Astrocyte of the hippocampus (primary cell): Measurements from ENCODE around the gene A1CF.
"Not testable (repeated sequence)": the region's sequence is repeated elsewhere in the genome, so short reads cannot be mapped to it uniquely, and the experiment has no call there.

ENCODE experiments used
- DNase-seq: peaks from one replicate; pipeline ENCODE4 v3.0.0; 2011; ENCODE audit warnings: low read depth, low spot score

The A1CF gene

GRCh38 chr10:50885097-50885859, at the start of gene A1CF:
Gene A1CF, minus strand, starts transcription at chr10:50885627. Its CDS starts 25,687 bp downstream, at chr10:50859940.
- no peak for DNase-seq

GRCh38 chr10:50931948-50932431, 46.6 kb upstream of the A1CF start:
- DNase-seq = no peak

- DNase-seq = no peak
Observed at GRCh38 chr10:50929670-50930069, 44.2 kb upstream of the A1CF start.

- no peak for DNase-seq
Observed at GRCh38 chr10:50928190-50928552, 42.7 kb upstream of the A1CF start.

DNA sequence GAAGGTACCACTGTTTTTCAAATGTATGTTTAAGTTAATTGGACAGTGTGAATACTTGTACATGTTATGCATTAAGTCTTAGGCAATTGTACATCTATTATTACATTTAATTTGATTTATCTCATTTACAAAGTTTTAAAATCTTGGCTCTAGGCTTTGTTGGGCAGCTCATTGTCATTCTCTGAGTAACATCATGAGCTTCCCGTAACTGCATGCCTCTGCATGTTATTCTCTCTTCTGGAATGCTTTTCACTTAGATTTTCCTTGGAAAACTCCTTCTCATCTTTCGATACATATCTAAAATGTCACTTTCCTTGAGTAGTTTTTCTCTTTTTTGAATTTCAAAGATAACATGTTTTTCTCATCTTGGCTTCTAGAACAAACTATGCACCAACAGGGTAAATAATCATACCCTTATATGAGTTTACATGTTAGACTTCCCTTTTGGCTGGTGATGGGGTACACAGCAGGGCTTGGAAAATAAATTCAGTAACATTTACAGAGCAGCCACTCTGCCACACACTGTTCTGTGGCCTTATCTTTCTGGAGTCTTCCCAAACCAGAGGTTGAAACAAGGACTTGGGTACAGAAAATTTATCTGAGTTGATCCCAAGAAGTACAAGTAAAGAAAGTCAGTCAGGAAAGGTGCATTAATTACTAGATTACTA, 42.2 kb upstream of the A1CF start:
- no peak for DNase-seq

DNA sequence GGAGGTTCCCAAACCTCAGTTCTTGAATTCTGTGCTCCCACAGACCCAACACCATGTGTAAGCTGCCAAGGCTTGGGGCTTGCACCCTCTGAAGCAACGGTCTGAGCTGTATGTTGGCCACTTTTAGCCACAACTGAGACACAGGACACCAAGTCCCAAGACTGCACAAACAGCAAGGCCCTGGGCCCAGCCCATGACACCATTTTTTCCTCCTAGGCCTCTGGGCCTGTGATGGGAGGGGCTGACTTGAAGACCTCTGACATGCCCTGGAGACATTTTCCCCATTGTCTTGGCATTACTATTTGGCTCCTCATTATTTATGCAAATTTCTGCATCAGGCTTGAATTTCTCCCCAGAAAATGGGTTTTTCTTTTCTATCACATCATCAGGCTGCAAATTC, 38.0 kb upstream of the A1CF start:
- DNase-seq = not testable (repeated sequence)

- DNase-seq = no peak
Observed at GRCh38 chr10:50919010-50919409, 33.6 kb upstream of the A1CF start.

GRCh38 chr10:50918529-50918928, 33.1 kb upstream of the A1CF start:
- no peak for DNase-seq

- peak; percentile 35 for DNase-seq
Observed at GRCh38 chr10:50917486-50917885, 32.1 kb upstream of the A1CF start.

DNA sequence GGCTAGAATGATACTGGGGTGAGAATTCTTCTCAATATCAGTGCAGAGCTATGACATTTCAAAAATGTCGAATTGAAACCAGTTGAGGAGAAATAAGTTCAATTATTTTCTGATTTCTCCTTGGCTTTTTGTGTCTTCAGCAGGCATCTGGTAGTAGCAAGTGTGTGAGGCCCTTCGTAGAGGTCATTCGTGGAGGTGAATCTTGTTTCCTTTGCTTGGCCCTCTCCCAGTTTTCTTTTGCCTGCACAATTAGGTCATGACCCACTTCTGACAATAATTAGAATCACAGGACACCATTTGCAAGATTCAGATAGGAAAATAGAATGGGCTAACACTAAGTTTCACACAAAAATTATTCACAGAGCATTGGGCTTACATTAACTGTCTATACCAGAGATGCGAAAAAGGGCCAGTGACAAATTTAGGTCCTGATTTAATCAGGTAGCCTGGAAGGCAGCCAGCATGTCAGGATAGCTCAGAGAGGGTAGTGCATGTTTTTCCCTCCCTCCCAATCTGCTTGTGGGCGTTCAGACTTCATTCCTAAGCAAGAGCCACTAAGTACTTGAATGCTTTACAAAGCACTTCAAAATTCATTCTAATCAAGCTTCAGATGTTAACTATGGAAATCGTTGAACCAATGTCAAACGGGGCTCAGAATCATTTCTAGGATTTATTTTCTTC, 24.0 kb upstream of the A1CF start:
- no peak for DNase-seq

DNA sequence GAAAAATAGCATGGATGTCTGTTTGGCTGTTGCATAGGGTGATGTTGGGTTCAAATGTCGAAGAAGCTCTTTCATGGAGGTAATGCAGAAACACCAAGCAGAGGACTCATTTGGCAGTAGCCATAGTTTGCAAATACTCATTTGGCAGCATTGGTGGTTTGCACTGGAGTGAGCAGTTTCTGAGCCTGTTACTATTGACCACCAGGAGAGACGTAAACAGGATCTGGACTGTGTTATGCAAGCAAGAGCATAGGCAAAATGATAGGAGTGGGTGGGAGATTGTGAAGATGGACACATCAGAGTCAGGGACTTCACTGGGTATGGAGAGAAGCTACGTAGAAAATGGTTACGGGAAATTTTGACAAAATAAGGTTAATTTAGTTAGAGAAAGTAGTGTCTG, 22.9 kb upstream of the A1CF start:
- DNase-seq = no peak

- not testable (repeated sequence) for DNase-seq
Observed at GRCh38 chr10:50905797-50906196, 20.4 kb upstream of the A1CF start.

DNA sequence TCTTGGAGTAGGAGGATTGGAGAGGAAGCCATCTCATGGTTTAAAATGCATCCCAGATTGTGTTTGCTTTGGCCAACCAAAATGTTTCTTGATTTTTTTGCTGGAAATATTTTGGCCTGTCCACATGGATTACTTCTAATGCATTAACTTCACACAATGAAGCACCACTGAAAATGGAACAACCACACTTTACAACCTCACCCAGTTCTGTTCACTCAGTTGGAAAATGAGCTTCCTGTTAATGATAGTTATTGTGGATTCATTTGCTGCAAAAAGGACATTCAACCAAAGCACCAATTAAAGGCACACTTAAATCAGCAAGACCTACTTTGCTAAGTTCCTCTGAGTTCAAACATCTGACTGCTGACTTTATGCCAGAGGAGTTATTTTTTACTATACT, 11.3 kb upstream of the A1CF start:
- peak; percentile 5 for DNase-seq

- DNase-seq = no peak
Observed at GRCh38 chr10:50894312-50894711, 8.9 kb upstream of the A1CF start.

DNA sequence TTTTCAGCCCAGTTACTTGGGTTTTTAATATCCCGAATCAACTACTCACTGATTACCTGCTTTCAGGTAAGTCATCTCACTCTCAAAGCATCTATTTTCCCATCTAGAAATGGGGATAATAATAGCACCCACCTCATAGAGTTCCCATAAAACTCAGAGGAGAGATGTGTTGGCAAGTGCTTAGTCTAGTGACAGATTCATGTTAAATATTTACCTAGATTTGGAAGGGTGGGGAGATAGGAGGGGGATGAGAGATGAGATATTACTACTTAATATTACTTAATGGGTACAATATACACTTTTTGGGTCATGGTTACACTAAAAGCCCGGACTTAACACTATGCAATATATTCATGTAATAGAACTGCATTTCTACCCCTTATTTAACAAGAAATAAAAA, 7.0 kb upstream of the A1CF start:
- no peak for DNase-seq

DNA sequence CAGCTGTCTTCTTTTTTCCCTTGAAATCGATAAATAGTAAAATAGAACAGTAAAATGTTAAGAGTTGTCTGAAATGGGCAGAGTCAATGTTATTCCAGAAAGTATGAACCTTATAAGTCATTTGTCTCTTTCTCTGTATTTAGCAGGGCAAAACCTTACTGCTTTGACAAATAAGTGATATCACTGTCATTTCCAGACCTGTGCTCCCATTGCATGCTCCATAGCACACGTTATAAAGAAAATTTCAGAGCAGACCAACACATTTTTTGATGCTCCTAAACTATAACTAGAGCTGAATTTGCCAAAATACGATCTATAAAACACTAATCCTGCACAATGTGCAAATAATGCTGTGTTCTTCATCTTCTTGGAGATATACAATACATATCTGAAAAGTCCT, 1.1 kb downstream of the A1CF start:
- DNase-seq = no peak

DNA sequence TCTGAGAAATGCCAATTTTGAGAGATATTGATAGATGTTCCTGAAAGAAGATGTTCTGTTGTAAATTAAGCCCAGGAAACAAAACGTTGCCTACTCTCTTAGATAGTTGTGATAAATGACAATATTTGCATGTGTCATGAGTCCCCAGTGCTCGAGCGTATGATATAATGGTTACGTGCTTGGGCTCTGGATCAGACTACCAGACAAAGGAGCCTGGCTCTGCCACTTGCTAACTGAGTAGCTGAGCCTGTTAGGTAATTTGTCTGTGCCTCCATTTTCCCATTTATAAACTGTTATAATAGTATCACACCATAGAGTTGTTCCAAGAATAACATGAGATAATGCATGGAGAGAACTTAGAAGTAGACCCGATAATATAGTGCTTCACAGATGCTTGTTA, 1.8 kb downstream of the A1CF start:
- DNase-seq = no peak

DNA sequence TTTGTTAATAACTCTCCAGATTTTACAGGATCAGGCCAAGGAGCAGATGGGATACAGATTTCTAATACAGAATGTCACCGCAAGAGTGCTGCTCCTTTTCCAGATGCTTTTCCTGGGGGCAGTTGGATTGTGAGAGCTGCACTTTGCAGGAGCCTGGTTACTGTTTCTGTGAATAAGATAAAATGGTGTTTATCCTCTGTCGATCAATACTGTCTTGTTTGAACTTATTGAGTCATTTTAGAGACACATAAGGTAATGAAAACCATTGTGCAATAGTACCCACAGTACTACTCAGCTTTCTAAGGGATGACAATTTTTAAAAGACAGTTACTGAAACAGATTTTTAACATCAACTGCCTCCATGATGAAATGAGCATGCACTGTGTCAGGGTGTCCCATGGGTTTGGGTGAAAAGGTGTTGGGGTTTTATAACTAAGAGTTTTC, 2.9 kb downstream of the A1CF start:
- no peak for DNase-seq

GRCh38 chr10:50881046-50881445, 4.4 kb downstream of the A1CF start:
- DNase-seq = not testable (repeated sequence)

- DNase-seq = no peak
Observed at GRCh38 chr10:50876429-50876828, 9.0 kb downstream of the A1CF start.

DNA sequence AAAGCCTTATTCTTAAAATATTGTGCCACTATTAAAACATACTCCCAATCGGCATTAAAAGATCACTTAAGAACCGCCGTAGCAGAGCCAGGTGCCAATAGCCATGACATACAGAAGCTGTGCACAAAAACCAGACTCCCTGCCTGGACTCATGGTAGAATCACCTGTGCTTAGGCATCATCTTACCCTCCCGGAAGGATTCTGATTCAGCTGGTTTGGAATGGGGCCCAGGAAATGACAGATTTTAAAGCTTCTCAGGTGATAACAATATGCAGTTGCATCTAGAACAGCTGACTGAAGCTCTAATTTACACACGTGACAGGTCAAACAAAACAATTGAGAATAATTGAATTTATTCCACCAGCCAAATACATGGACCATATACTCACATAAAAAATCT, 10.7 kb downstream of the A1CF start:
- DNase-seq = no peak

DNA sequence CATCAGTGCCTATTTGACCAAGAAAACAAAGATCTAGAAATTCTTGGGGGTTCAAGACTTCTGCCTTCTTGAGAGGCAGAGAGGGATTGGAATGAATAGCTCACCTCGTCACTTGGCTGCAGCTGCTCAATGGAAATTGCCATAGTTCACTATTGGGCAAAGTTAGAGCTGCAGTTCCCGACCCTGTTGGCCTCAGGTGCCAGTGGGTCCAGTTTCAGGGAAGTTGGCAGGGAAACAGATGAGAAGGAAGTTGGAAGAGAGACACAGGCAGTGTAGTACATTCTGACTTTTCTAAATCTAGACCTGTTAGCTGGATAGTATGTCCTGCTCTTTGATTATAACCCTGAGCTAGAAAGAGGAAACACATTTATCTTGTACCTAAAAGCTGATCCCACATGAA, 19.1 kb downstream of the A1CF start:
- no peak for DNase-seq

GRCh38 chr10:50862719-50863118, 22.7 kb downstream of the A1CF start:
- DNase-seq = no peak
